ENCODE measurements around the gene HINT2. TPM values are rescaled to one million over a fixed set of nuclear protein-coding genes. Genes with fewer than 3 reads are reported as not detected.

Gene HINT2
- total RNA-seq, 2 donors from 2014 or later, result 38.6 to 39.7 TPM

- no peak for DNase-seq (ENCODE audit: low spot score)
- H3K27me3 ChIP-seq (replicated peaks; ENCODE audit: insufficient read depth), result no peaks in the 10 kb centered on the region
- intact Hi-C loops (cut with DNase I), result no loop called here
- TF ChIP-seq CTCF (IDR thresholded peaks at IDR 0.05) (no peak), POLR2AphosphoS5 (IDR thresholded peaks at IDR 0.05) (no peak), POLR2A (IDR thresholded peaks at IDR 0.05) (no peak)
- 66% methylated on average over 53 of the region's 53 CpGs for WGBS
- H3K4me1 ChIP-seq (replicated peaks), result no peaks in the 10 kb centered on the region
- no peaks in the 10 kb centered on the region for H3K9me3 ChIP-seq
- H3K27ac ChIP-seq, result peak overlapping the region in 1 of 2 donors; percentile 38
- H3K36me3 ChIP-seq, result no peaks in the 10 kb centered on the region
- H3K4me3 ChIP-seq, result no peak overlapping the region
Measured at GRCh38 chr9:35845824-35846771, 31.3 kb upstream of the HINT2 start.

GRCh38 chr9:35844628-35845270, 29.9 kb upstream of the HINT2 start:
- Histone ChIP-seq H3K9me3 (no peaks in the 10 kb centered on the region), H3K4me1 (replicated peaks) (no peaks in the 10 kb centered on the region), H3K36me3 (no peaks in the 10 kb centered on the region), H3K4me3 (no peak overlapping the region), H3K27me3 (replicated peaks; ENCODE audit: insufficient read depth) (no peaks in the 10 kb centered on the region), H3K27ac (peak overlapping the region; percentile 0 to 38)
- WGBS, result 19% methylated on average over 7 of the region's 7 CpGs
- intact Hi-C loops (cut with DNase I), result no loop called here
- DNase-seq (ENCODE audit: low spot score), result peak; percentile 83
- TF ChIP-seq POLR2A (IDR thresholded peaks at IDR 0.05), result no peak
- TF ChIP-seq POLR2AphosphoS5 (IDR thresholded peaks at IDR 0.05), result peak; percentile 78
- TF ChIP-seq CTCF (IDR thresholded peaks at IDR 0.05), result no peak

- no peaks in the 10 kb centered on the region for H3K36me3 ChIP-seq
- TF ChIP-seq POLR2A (IDR thresholded peaks at IDR 0.05), result no peak
- no peak overlapping the region for H3K27ac ChIP-seq
- H3K4me1 ChIP-seq (replicated peaks), result no peaks in the 10 kb centered on the region
- H3K27me3 ChIP-seq (replicated peaks; ENCODE audit: insufficient read depth), result no peaks in the 10 kb centered on the region
- H3K4me3 ChIP-seq, result no peak overlapping the region
- intact Hi-C loops (cut with DNase I), result no loop called here
- WGBS, result 85% methylated on average over 3 of the region's 3 CpGs
- no peaks in the 10 kb centered on the region for H3K9me3 ChIP-seq
- DNase-seq (ENCODE audit: low spot score), result no peak
Measured at GRCh38 chr9:35842795-35843194, 28.0 kb upstream of the HINT2 start.

- WGBS, result 94% methylated on average over 17 of the region's 17 CpGs
- Histone ChIP-seq H3K36me3 (no peaks in the 10 kb centered on the region), H3K9me3 (no peaks in the 10 kb centered on the region), H3K4me1 (replicated peaks) (no peaks in the 10 kb centered on the region), H3K4me3 (no peak overlapping the region), H3K27me3 (replicated peaks; ENCODE audit: insufficient read depth) (no peaks in the 10 kb centered on the region), H3K27ac (no peak overlapping the region)
- TF ChIP-seq CTCF (IDR thresholded peaks at IDR 0.05) (no peak), POLR2AphosphoS5 (IDR thresholded peaks at IDR 0.05) (no peak), POLR2A (IDR thresholded peaks at IDR 0.05) (no peak)
- intact Hi-C loops (cut with DNase I), result no loop called here
- DNase-seq (ENCODE audit: low spot score), result no peak
Measured at GRCh38 chr9:35842020-35842745, 27.3 kb upstream of the HINT2 start.

GRCh38 chr9:35841645-35841900, 26.7 kb upstream of the HINT2 start:
- Histone ChIP-seq H3K27me3 (replicated peaks; ENCODE audit: insufficient read depth) (no peaks in the 10 kb centered on the region), H3K36me3 (no peaks in the 10 kb centered on the region), H3K9me3 (no peaks in the 10 kb centered on the region), H3K27ac (no peak overlapping the region), H3K4me1 (replicated peaks) (no peaks in the 10 kb centered on the region), H3K4me3 (no peak overlapping the region)
- no peak for DNase-seq (ENCODE audit: low spot score)
- TF ChIP-seq POLR2AphosphoS5 (IDR thresholded peaks at IDR 0.05) (no peak), CTCF (IDR thresholded peaks at IDR 0.05) (no peak), POLR2A (IDR thresholded peaks at IDR 0.05) (no peak)
- intact Hi-C loops (cut with DNase I), result no loop called here
- WGBS, result 71% methylated on average over 5 of the region's 5 CpGs

Measured in prostate gland (tissue), 2 donors.